NCI-H2196 (cell line): ENCODE data around the gene PDK4.

Source experiments
- DNase-seq: peaks from one replicate; lab custom pipeline; 2025; ENCODE audit not compliant: unreplicated experiment; lab: John Stamatoyannopoulos, UW

The PDK4 gene

DNA sequence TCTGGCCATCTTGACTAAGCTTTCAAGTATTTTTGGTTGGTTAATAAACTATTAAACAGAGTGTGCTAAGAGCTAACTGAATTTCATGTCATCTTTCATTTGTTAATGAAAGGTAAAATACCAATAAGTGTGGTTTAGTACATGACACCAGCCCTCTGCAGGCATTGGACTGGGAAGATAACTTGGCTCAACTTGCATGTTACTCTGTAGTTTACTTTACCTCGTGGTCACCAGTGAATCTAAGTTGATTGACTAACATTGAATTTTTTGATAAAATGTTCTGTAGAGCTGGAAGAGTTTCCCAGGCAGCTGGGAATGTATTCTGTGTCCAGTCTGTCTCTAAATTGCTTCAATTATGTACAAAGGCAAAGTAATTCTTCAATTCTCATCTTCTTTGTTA, 60.7 kb downstream of the PDK4 start:
- no peak for DNase-seq

GRCh38 chr7:95534796-95535195, 61.5 kb downstream of the PDK4 start:
- no peak for DNase-seq
